Head of caudate nucleus (tissue), 42 donors: ENCODE data around the gene ZNF423.

Experiments
- DNase-seq, 42 donors: peaks; one replicate each; pipeline versions ENCODE4 v3.0.0 to v3.0.0-alpha.2; 2020 to 2021; ENCODE audit warnings: mixed read lengths in 7 of 42
- intact Hi-C: fragments of 100-400 bp; cut with DNase I; formaldehyde crosslinking; loops from one replicate; pipeline ENCODE4 v1.15.0; 2022

The ZNF423 gene

GRCh38 chr16:49854188-49854795, 1.6 kb downstream of the ZNF423 start:
- intact Hi-C loops: no loop called here
- peak in 1 of 42 donors; percentile 48 for DNase-seq

GRCh38 chr16:49852279-49852678, 3.6 kb downstream of the ZNF423 start:
- DNase-seq: no peak
- intact Hi-C loops: no loop called here

GRCh38 chr16:49851468-49851787, 4.5 kb downstream of the ZNF423 start:
- intact Hi-C loops: no loop called here
- no peak for DNase-seq

GRCh38 chr16:49850558-49851467, 5.1 kb downstream of the ZNF423 start:
- DNase-seq: no peak
- intact Hi-C loops: no loop called here

GRCh38 chr16:49849754-49850108, 6.2 kb downstream of the ZNF423 start:
- intact Hi-C loops: no loop called here
- DNase-seq: no peak

- intact Hi-C loops: no loop called here
- DNase-seq: no peak
These were observed 6.7 kb downstream of the ZNF423 start for GRCh38 chr16:49849037-49849753.

- intact Hi-C loops: no loop called here
- DNase-seq: no peak
These were observed 7.4 kb downstream of the ZNF423 start for GRCh38 chr16:49848530-49848929.

- no peak for DNase-seq
- intact Hi-C loops: no loop called here
These were observed 9.1 kb downstream of the ZNF423 start for GRCh38 chr16:49846800-49847199.

- intact Hi-C loops: no loop called here
These were observed 11.6 kb downstream of the ZNF423 start for GRCh38 chr16:49844359-49844758.

GRCh38 chr16:49843758-49844157, 12.2 kb downstream of the ZNF423 start:
- intact Hi-C loops: no loop called here
- DNase-seq: no peak

More at GRCh38 chr16:49844359-49844758, 11.6 kb downstream of the ZNF423 start:
- DNase-seq: no peak

GRCh38 chr16:49842972-49843371, 12.9 kb downstream of the ZNF423 start:
- intact Hi-C loops: no loop called here
- DNase-seq: no peak

GRCh38 chr16:49839017-49839825, 16.7 kb downstream of the ZNF423 start:
- intact Hi-C loops: no loop called here
- peak in 2 of 42 donors; percentile 19 to 30 for DNase-seq

- intact Hi-C loops: no loop called here
- peak in 2 of 42 donors; percentile 26 to 39 for DNase-seq
These were observed 17.4 kb downstream of the ZNF423 start for GRCh38 chr16:49838441-49839016.

GRCh38 chr16:49837688-49838410, 18.1 kb downstream of the ZNF423 start:
- intact Hi-C loops: no loop called here
- no peak for DNase-seq

- intact Hi-C loops: no loop called here
- DNase-seq: peak in 1 of 42 donors; percentile 45
These were observed 19.2 kb downstream of the ZNF423 start for GRCh38 chr16:49836668-49837067.

- DNase-seq: no peak
- intact Hi-C loops: no loop called here
These were observed 19.7 kb downstream of the ZNF423 start for GRCh38 chr16:49836218-49836617.

GRCh38 chr16:49835161-49835777, 20.6 kb downstream of the ZNF423 start:
- intact Hi-C loops: no loop called here
- no peak for DNase-seq
